DOHH2 (cell line): ENCODE measurements around the gene ZNF254.
"Not testable (repeated sequence)": the region's sequence is repeated elsewhere in the genome, so short reads cannot be mapped to it uniquely, and the experiment has no call there.

Experiments used
- H3F3A ChIP-seq: fragments of 200-600 bp; sonication (generic), shearing (Covaris generic); 2 replicates; pipeline ENCODE4 v1.6.0; 2016; ENCODE audit warnings: antibody characterized with exemption, mild to moderate bottlenecking; ENCODE audit not compliant: control insufficient read depth, insufficient read depth
- H3K27ac ChIP-seq: fragments of 200-600 bp; sonication (generic); 2 replicates; pipeline ENCODE4 v1.5.1; 2014; ENCODE audit warnings: low read depth, mild to moderate bottlenecking, low read length, moderate library complexity
- H3K27me3 ChIP-seq: fragments of 200-600 bp; sonication (generic); 2 replicates; pipeline ENCODE4 v1.6.1; 2014; ENCODE audit warnings: mild to moderate bottlenecking, low read length, mixed read lengths; ENCODE audit not compliant: control insufficient read depth
- H3K36me3 ChIP-seq: fragments of 200-600 bp; sonication (generic); 2 replicates; pipeline ENCODE4 v1.6.1; 2014; ENCODE audit warnings: mild to moderate bottlenecking, low read length, moderate library complexity, mixed read lengths; ENCODE audit not compliant: control insufficient read depth
- H3K4me1 ChIP-seq: fragments of 200-600 bp; sonication (generic); 2 replicates; pipeline ENCODE4 v1.6.1; 2014; ENCODE audit warnings: mild to moderate bottlenecking, low read length, mixed read lengths; ENCODE audit not compliant: control insufficient read depth
- H3K4me2 ChIP-seq: fragments of 200-600 bp; sonication (generic); 2 replicates; pipeline ENCODE4 v1.6.0; 2014; ENCODE audit warnings: mild to moderate bottlenecking, low read length, moderate library complexity
- H3K4me3 ChIP-seq: fragments of 200-600 bp; sonication (generic); 2 replicates; pipeline ENCODE4 v1.5.1; 2014; ENCODE audit warnings: mild to moderate bottlenecking, low read length, mixed read lengths
- H3K79me2 ChIP-seq: fragments of 200-600 bp; sonication (generic); 2 replicates; pipeline ENCODE4 v1.6.1; 2014; ENCODE audit warnings: mild to moderate bottlenecking, low read length, mixed read lengths; ENCODE audit not compliant: control insufficient read depth
- H3K9me2 ChIP-seq: fragments of 200-600 bp; sonication (generic); replicated peaks from 2 replicates; pipeline ENCODE4 v1.6.1; 2014; ENCODE audit warnings: mild to moderate bottlenecking, low read length, mixed read lengths; ENCODE audit not compliant: control insufficient read depth
- H3K9me3 ChIP-seq: fragments of 200-600 bp; sonication (generic); 2 replicates; pipeline ENCODE4 v1.6.1; 2014; ENCODE audit warnings: antibody characterized with exemption, low read length, mixed read lengths; ENCODE audit not compliant: control insufficient read depth, insufficient read depth
- H4K20me1 ChIP-seq: fragments of 200-600 bp; sonication (generic); 2 replicates; pipeline ENCODE4 v1.6.0; 2014; ENCODE audit warnings: low read depth, mild to moderate bottlenecking, antibody characterized with exemption, low read length, moderate library complexity; ENCODE audit not compliant: control insufficient read depth, insufficient read depth
- EZH2phosphoT487 ChIP-seq: fragments of 200-600 bp; sonication (generic); IDR thresholded peaks from 2 replicates; pipeline ENCODE4 v1.6.1; 2017; ENCODE audit warnings: borderline replicate concordance, mild to moderate bottlenecking, antibody characterized with exemption, low read length, moderate library complexity, mixed read lengths
- TF ChIP-seq, protein P1 (sequence below): fragments of 200-600 bp; sonication (generic); IDR thresholded peaks from one replicate; pipeline ENCODE4 v1.5.1; 2014; ENCODE audit warnings: antibody characterized with exemption, mild to moderate bottlenecking, low read depth, low read length; ENCODE audit not compliant: poor library complexity, severe bottlenecking

Gene ZNF254

DNA sequence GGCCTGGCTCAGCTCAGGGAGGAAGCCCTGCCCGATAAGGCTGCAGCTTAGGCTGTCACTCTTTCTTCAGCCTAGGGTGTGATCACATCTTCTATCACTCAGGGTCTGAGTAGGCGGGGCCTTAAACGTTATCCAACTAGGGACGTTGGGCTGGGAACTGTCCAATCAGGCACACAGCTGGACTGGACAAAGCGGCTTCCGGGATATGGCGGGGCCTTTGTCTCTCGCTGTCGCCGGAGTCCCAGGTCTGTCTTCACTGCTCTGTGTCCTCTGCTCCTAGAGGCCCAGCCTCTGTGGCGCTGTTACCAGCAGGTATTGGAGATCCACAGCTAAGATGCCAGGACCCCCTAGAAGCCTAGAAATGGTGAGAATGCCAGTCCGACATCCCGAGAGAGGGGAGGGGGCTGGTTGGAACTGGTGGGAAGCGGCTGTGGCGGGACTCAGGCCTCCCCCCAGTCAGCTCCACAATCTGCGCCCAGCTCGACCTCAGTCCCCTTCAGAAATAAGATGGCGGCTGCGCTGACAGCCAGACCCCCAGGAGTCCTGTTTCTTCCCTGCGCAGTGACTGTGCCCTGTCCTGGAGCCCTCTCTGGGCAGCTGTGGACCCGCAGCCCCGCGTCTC, at the start of gene ZNF254:
Gene ZNF254, plus strand, starts transcription at position 214 of the 622 bp plus-strand sequence. Its CDS starts 121 bp downstream, at position 335.
- peaks cover 30% of the 10 kb centered on the region for H3K36me3 ChIP-seq
- peak within 1 kb of the TSS; percentile 97 for H3K4me3 ChIP-seq
- H3K27me3 ChIP-seq, result no peaks in the 10 kb centered on the region
- H3K79me2 ChIP-seq, result peaks cover 51% of the 10 kb centered on the region
- H3K4me2 ChIP-seq, result peak within 1 kb of the TSS; percentile 73
- H3F3A ChIP-seq, result no peaks in the 10 kb centered on the region
- no peaks in the 10 kb centered on the region for H3K9me3 ChIP-seq
- H3K27ac ChIP-seq, result peak within 1 kb of the TSS; percentile 65
- H4K20me1 ChIP-seq, result no peaks in the 10 kb centered on the region
- TF ChIP-seq, protein P1, sequence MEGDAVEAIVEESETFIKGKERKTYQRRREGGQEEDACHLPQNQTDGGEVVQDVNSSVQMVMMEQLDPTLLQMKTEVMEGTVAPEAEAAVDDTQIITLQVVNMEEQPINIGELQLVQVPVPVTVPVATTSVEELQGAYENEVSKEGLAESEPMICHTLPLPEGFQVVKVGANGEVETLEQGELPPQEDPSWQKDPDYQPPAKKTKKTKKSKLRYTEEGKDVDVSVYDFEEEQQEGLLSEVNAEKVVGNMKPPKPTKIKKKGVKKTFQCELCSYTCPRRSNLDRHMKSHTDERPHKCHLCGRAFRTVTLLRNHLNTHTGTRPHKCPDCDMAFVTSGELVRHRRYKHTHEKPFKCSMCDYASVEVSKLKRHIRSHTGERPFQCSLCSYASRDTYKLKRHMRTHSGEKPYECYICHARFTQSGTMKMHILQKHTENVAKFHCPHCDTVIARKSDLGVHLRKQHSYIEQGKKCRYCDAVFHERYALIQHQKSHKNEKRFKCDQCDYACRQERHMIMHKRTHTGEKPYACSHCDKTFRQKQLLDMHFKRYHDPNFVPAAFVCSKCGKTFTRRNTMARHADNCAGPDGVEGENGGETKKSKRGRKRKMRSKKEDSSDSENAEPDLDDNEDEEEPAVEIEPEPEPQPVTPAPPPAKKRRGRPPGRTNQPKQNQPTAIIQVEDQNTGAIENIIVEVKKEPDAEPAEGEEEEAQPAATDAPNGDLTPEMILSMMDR, result no peak
- TF ChIP-seq EZH2phosphoT487, result no peak
- H3K4me1 ChIP-seq, result peaks cover 8% of the 10 kb centered on the region
- no peaks in the 10 kb centered on the region for H3K9me2 ChIP-seq

DNA sequence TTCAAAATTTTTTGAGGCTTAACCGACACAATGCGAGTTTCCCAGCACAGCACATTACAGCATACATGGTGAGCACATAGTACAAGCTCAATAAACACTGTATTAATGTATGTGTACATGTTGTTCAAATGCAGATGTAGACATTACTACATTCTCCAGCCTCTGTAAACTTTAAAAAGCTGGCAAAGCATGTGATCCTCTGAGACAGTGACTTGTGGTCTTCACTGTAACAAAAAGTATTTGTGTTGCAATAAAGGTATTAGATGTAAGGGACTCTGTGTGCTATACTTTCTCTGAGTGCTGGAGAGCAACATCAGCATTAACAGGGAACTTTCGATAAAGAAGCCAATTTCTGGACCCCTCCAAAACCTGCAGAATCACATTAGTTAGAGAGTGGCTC, 46.4 kb upstream of the ZNF254 start:
- Histone ChIP-seq H3K27me3 (no peaks in the 10 kb centered on the region), H3K9me3 (no peaks in the 10 kb centered on the region), H3K4me2 (no peak overlapping the region), H4K20me1 (no peaks in the 10 kb centered on the region), H3K79me2 (peaks cover 49% of the 10 kb centered on the region), H3K4me3 (no peak overlapping the region), H3K36me3 (peaks cover 35% of the 10 kb centered on the region), H3K4me1 (no peaks in the 10 kb centered on the region), H3K9me2 (no peaks in the 10 kb centered on the region), H3K27ac (no peak overlapping the region), H3F3A (no peaks in the 10 kb centered on the region)
- TF ChIP-seq, protein P1, result no peak
- no peak for TF ChIP-seq EZH2phosphoT487

DNA sequence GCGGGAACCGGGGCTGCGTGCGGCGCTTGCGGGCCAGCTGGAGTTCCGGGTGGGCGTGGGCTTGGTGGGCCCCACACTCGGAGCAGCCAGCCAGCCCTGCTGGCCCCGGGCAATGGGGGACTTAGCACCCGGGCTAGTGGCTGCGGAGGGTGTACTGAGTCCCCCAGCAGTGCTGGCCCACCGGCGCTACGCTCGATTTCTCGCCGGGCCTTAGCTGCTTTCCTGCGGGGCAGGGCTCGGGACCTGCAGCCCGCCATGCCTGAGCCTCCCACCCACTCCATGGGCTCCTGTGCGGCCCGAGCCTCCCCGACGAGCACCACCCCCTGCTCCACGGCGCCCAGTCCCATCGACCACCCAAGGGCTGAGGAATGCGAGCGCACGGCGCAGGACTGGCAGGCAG, 45.7 kb upstream of the ZNF254 start:
- peaks cover 31% of the 10 kb centered on the region for H3K36me3 ChIP-seq
- not testable (repeated sequence) for H3K4me2 ChIP-seq

DNA sequence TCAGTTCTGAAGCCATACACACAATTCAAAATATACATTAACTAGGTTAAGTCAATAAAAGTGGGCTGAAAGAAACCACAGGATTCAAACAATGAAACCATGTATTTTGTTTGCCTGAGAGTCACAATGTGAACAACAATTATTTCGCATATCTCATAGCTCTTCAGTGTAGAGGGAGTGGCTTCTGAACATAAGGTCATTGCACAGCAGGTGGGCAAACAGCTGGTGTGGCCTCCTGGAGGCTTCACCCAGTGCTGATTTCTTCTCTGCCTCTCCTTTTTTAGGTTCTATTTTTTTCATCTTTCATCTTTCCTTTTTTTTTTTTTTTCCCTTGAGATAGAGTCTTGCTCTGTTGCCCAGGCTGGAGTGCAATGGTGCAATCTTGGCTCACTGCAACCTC, 40.4 kb upstream of the ZNF254 start:
- no peaks in the 10 kb centered on the region for H3K27me3 ChIP-seq
- TF ChIP-seq, protein P1, result no peak
- no peak for TF ChIP-seq EZH2phosphoT487
- H3K36me3 ChIP-seq, result peaks cover 33% of the 10 kb centered on the region
- no peaks in the 10 kb centered on the region for H4K20me1 ChIP-seq
- no peak overlapping the region for H3K4me2 ChIP-seq
- H3K27ac ChIP-seq, result no peak overlapping the region
- no peaks in the 10 kb centered on the region for H3K9me3 ChIP-seq
- no peaks in the 10 kb centered on the region for H3F3A ChIP-seq
- no peaks in the 10 kb centered on the region for H3K9me2 ChIP-seq
- H3K4me1 ChIP-seq, result no peaks in the 10 kb centered on the region
- H3K79me2 ChIP-seq, result no peaks in the 10 kb centered on the region; the same call in 1 of the 2 replicates
- no peak overlapping the region for H3K4me3 ChIP-seq

More for the DNA sequence above, 45.7 kb upstream of the ZNF254 start:
- not testable (repeated sequence) for H3K27ac ChIP-seq, H4K20me1 ChIP-seq, H3K4me3 ChIP-seq, H3F3A ChIP-seq, H3K9me3 ChIP-seq, H3K27me3 ChIP-seq, H3K4me1 ChIP-seq, H3K9me2 ChIP-seq
- peaks cover 42% of the 10 kb centered on the region for H3K79me2 ChIP-seq
